ENCODE measurements around the gene DMKN. TPM values are rescaled to one million over a fixed set of nuclear protein-coding genes. Genes with fewer than 3 reads are reported as not detected.
"Not testable (repeated sequence)": the region's sequence is repeated elsewhere in the genome, so short reads cannot be mapped to it uniquely, and the experiment has no call there.

Gene DMKN
- polyA plus RNA-seq, 4 donors: 59.7 to 123 (median 83.8) TPM

DNA sequence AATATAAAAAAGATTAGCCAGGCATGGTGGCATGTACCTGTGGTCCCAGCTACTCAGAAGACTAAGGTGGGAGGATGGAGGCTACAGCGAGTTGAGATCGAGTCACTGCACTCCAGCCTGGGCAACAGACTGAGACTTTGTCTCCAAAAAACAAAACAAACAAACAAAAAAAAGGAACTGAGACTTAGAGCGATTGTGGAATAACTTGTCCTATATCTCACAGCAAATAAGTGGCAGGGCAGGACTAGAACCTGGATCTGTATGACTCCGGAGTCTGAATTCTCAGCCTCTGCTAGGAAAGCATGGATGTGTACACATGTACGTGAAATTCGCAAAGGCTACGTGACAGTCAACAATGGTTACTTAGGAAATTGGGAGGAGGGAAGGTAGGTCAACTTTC lies 43.3 kb downstream of the DMKN start:
- no peak for DNase-seq (ENCODE audit: low read depth in 4 of 4, low spot score in 3 of 4)

DNA sequence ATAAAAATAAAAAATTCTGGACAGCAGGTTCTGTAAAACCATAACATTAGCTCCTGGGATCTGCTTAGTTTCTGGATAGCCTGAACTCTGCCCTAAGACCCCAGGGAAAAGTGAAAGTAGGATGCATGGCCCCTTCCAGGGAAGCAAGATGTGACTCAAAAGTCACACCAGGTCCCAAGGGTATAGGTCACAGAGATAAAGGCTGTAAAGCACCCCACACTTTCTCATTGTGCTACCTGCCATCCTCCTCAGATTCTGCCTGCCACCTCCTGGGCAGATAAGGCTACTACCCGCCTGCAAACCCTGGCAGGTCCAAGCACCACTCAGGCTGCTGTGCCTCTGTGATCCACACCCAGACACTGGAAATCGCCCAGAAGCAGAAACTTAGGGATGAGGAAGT lies 44.8 kb downstream of the DMKN start:
- DNase-seq (ENCODE audit: low read depth in 4 of 4, low spot score in 3 of 4): no peak

DNA sequence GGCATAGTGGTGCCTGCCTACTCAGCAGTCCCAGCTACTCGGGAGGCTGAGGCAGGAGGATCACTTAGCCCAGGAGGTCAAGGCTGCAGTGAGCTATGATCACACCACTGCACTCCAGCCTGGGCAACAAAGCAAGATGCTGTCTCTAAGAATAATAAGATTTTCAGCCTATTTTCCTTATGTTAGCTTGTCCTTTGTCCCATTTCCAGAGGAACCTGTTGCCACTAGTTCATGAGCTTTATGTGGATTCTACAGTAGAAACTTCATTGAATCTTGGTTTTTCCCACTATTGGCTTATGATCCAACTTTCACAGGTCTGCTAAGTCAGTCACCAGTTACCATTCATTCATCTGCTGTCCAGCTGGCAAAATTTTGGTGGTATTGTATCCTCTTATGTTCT lies 47.2 kb downstream of the DMKN start:
- no peak for DNase-seq (ENCODE audit: low read depth in 4 of 4, low spot score in 3 of 4)

DNA sequence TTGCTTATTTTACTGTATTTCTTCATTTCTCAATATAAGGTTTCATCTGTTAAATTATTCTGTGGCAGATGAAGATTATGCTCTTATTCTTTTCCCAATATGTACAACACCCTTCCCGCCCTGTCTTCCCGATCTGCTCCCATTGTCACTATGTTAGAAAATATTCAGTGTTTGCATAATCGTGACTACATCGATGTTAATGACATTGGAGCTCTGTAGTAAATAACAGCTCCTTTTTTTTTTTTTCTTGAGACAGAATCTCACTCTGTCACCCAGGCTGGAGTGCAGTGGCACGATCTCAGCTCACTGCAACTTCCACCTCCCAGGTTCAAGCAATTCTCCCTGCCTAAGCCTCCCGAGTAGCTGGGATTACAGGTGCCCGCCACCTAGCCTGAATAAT lies 50.5 kb downstream of the DMKN start:
- DNase-seq (ENCODE audit: low read depth in 4 of 4, low spot score in 3 of 4): not testable (repeated sequence)

DNA sequence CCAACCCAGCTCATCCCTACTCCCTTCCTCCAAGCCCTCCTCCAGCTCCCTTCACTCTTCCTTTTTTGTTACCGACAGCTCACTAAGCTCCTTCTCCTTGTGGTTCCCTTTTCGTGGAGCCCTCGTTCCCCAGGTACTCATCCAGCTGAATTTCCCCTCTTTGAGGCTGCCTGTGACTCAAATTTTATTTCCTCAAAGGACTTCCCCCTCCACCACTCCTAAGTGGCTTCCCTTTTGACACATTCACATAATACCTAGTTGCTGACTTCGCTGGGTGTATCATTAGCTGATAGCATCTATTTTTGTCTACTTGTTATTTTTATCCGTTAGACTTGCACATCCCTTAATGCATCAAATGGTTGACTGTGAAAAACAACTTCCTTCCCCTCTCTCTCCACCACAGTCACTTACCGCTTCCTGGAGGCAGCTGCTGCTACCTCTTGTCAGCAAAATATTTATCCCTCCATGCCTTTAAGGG lies 50.9 kb downstream of the DMKN start:
- no peak for DNase-seq (ENCODE audit: low read depth in 4 of 4, low spot score in 3 of 4)

DNA sequence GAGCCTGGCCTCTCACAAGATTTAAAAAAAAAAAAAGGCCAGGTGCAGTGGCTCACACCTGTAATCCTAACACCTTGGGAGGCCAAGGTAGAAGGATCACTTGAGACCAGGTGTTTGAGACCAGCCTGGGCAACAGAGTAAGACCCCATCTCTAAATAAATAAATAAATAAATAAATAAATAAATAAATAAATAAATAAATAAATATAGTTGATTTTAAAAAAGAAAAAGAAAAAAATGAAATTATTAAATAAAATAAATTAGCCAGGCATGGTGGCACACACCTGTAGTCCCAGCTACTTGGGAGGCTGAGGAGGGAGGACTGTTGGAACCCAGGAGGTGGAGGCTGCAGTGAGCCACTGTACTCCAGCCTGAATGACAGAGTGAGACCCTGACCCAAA lies 51.7 kb downstream of the DMKN start:
- not testable (repeated sequence) for DNase-seq (ENCODE audit: low read depth in 4 of 4, low spot score in 3 of 4)

DNA sequence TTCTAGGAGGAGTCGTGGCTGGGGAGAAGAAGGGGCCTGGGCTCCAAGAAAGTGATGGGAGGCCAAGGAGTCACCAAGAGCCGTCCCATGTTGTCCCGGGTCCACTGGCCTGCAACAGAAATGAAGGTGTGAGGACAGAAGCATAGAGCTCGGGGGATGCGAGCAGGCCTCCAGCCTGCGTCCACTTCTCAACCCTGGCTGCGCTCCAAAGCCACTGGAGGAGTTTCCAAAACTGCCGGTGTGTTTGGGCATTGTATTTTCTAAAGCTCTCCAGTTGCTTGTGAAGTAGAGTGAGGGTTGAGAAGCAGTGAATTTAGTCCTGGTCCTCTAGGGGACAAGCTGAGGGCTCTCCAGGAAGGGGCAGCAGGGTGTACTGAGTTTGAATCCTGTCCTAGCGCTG lies 52.4 kb downstream of the DMKN start:
- no peak for DNase-seq (ENCODE audit: low read depth in 4 of 4, low spot score in 3 of 4)

DNA sequence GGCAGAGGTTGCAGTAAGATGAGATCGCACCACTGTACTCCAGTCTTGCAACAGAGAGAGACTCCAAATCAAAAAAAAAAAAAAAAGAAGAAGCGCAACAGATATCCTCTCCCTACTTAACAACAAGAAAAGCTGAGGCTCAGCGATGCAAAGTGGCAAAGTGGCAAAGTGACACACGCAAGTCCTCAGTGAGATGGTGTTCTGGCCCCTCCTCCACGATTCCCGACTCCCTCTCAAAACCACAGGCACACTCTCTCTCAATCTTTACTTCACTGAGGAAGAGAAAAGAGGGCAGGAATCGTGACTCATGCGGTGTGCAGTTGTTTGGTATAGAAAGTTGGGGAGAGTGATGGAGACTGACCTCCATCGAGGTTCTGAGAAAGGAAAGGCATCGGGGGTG lies 52.8 kb downstream of the DMKN start:
- DNase-seq (ENCODE audit: low read depth in 4 of 4, low spot score in 3 of 4): no peak

DNA sequence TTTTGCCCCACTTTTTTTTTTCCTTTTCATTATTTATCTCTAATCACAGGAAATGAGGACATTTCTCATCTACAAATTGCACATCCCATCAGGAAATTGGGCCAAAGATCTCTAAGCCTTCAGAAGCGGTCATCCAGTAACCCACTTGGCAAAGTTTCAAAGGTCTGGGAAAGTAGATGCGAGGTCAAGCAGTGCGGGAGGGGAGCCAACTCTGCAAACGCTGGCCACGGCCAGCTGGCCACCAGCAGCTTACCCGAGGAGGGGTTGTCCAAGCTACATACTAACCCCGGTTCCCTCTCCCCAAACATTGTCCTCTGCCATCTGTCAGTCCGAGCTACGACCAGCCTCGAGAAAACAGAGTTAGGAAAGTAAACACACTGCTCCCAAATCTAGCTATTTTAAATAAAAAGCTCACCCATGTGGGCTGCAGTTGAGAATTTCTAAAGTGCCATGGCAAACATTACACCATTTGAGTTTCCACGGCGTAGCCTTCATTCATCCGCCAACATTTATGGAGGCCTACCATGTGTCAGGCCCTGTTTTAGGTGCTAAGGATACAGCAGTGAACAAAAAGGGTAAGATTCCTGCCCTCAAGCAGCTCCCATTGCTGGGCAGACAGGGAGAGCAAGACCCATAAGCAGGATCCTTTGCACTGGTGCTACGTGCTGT lies 53.9 kb downstream of the DMKN start:
- no peak for DNase-seq (ENCODE audit: low read depth in 4 of 4, low spot score in 3 of 4)

DNA sequence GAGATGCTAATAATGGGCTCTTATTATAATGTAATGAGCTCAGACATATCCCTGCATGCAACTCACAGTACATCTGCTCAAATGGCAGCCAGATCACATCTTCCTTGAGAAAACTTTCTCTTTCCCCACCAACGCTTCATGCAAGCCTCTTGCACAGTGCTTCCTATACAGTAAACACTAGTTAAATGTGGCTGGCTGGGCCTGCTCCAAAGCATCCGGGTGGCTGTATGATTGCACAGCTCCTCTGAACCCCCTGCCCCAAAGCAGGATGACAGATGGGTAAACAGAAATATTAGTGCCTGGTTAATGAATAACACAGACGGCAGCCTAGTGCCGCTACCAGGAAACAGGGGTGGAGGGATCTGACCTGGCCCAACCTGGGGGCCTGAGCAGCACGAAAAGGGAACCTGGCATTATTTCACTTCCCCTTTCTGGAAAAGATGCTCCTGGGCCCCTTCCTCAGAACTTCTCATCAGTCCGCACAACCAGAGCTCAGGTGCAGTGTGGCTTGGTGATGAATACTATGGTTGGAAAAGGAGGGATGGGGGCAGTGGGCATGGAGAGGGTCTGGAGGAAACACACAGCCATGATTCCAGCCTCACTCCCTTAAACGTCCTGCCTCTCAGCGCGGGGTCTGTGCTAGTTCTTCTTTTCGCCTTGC lies 54.6 kb downstream of the DMKN start:
- no peak for DNase-seq (ENCODE audit: low read depth in 4 of 4, low spot score in 3 of 4)

DNA sequence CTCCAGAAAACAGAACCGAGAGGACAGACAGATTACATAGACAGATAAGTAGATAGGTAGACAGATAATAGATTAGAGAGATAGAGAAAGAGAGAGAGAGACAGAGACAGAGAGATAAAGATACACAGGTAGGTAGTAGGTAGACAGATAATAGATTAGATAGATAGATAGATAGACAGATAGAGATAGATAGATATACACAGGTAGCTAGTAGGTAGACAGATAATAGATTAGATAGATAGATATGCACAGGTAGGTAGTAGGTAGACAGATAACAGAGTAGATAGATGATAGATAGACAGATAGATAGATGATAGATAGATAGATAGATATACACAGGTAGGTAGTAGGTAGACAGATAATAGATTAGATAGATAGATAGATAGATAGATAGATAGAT lies 55.3 kb downstream of the DMKN start:
- DNase-seq (ENCODE audit: low read depth in 4 of 4, low spot score in 3 of 4): no peak

DNA sequence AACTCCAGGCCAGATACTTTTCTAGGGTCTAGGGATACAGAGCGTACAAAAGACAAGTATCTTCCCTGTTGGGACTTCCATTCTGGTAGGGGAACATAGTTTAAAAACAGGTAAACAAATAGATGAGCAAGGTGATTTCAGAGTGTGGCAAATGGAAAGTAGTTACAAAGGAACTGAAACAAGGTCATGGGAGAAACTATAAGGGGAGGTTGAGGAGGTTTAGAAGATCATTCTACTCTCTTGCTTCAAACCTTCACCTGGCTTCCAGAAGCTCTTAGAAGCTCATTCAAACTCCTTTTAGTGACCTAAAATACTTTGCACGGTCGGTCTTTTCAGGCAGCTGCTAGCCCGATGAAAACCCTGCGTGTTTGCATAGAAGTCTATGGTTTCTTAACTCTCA lies 56.3 kb downstream of the DMKN start:
- no peak for DNase-seq (ENCODE audit: low read depth in 4 of 4, low spot score in 3 of 4)

DNA sequence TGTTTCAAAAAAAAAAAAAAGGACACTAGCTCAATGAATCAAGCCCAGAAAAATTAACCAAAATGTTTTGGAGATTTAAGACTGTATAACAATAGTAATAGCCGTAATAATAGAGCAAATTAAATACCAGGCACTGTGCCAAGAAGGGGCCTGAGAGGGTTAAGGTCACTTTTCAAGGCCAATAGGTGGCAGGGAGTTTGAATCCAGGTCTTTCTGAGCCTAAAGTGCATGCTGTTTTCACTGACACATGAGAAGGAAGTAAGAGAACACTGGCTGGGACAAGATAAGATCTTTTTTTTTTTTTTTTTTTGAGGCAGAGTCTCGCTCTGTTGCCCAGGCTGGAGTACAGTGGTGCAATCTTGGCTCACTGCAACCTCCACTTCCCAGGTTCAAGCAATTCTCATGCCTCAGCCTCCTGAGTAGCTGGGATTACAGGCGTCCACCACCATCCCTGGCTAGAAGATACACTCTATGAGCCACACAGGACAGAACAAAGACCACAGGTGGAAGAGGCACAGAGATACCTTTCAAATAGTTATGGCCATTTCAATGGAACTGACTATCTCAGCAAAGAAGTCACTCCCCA lies 57.7 kb downstream of the DMKN start:
- no peak for DNase-seq (ENCODE audit: low read depth in 4 of 4, low spot score in 3 of 4)

DNA sequence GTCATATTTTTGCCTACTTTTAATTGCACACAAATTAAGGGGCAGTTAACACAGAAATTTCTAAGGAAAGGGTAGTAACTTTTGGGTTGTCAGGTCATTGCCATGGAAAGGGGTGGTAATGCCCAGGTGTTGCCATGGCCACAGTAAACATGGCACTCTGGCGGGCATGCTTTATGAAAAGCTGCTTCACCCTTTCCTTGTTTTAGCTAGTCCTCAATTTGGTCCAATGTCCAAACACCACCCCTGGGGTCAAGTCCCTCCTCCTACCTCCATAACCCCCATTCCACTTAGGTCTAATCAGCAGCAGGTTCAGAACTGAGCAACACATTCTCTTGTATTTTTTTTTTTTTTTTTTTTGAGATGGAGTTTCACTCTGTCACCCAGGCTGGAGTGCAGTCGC lies 58.8 kb downstream of the DMKN start:
- DNase-seq (ENCODE audit: low read depth in 4 of 4, low spot score in 3 of 4): no peak

DNA sequence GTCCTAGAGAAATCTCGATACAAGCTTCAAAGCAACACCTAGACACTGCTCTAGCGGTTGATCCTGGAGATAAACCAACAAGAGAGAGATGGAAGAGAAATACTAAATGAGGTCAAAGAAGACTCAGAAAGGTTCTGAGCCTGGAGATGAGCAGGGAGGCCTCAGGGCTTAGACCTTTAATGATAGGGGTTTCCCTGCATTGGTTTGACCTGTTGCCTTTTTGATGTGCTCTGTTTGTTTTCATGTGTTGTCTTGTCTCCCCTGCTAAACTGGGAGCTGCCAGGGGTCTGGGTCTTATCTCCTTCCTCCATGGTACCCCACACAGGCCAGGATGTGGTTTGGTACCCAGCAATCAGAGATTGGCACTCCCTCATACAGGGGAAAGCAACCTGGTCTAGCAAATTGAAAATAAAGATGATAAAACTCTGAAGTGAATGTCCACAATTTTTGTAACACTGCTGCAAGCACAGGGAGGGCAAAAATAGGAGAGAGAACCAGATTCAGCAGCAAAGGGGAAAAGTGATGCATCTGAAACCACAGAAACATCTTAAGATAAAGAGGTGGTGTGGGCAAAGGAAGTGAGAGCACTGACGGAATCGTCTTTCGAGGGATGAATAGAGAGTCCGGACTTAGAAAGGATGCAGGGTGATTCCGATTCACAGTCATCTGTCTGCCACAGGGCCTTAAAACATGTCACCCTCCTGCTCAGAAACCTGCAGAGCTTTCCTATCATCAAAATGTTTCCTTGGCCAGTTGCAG lies 61.9 kb downstream of the DMKN start:
- DNase-seq (ENCODE audit: low read depth in 4 of 4, low spot score in 3 of 4): no peak

DNA sequence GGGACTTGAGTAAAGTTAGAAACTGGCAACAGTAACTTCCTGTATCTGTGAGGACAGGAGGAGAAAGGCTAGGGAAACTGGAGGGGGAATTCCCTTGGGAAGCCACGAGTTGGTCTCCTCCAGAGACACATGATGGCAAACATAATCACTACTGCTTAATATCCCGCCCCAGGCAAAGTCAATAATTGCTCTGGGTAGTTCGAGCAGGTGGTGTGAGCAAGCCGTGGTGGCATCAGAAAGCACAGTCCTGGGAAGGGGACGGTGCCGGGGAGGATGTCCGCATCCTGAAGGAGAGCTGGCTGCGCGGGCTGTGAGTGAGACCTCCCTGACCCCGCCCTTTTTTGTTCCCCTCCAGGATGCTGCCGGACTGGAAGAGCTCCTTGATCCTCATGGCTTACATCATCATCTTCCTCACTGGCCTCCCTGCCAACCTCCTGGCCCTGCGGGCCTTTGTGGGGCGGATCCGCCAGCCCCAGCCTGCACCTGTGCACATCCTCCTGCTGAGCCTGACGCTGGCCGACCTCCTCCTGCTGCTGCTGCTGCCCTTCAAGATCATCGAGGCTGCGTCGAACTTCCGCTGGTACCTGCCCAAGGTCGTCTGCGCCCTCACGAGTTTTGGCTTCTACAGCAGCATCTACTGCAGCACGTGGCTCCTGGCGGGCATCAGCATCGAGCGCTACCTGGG lies 63.9 kb downstream of the DMKN start:
- DNase-seq (ENCODE audit: low read depth in 4 of 4, low spot score in 3 of 4): no peak

DNA sequence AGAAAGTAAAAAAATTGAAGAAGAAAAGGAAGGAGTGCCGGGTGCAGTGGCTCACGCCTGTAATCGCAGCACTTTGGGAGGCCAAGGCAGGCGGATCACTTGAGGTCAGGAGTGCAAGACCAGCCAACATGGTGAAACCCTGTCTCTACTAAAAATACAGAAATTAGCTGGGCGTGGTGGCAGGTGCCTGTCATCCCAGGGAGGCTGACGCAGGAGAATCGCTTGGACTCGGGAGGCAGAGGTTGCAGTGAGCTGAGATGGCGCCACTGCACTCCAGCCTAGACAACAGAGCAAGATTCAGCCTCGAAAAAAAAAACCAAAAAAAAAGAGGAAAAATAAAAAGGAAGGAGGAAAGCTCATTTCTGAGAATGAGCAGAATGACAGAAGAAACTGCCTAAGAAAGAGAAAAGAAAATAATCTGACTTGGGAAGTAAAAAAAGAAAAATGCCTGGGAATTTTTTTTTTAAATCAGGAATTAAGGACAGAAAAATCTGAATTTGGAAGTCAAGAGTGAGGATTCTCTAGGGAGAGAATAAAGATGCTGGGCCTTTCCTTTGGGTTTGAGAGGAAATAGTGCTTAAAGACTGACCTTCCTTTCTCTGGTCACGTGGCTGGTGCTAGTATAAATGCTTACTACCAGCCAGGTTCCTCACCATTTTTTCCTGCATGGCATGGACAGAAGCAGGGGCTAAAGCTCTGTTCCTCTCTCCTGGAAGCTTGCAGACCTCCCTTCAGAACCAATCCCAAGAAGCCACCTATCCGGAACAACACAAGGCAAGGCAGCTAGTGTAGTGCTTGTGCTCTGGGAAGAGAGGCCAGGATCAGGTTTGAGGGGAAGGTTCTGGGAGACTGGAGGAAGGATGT lies 65.6 kb downstream of the DMKN start, which contains the start of gene FFAR2:
Gene FFAR2 (plus strand): TSS at position 652 of the 864 bp plus-strand sequence. CDS start 1,458 bp downstream, outside the sequence.
- no peak for DNase-seq (ENCODE audit: low read depth in 4 of 4, low spot score in 3 of 4)
